ENCODE results near the gene HTD2. TPM values are rescaled to one million over a fixed set of nuclear protein-coding genes. Genes with fewer than 3 reads are reported as not detected.

The HTD2 gene
- total and polyA plus RNA-seq, 9 of the 15 experiments (the other 6 are each of a cell fraction or from before 2014, with no cell fraction given): 1.8 to 22.8 (median 9.6) TPM

- TF ChIP-seq UBTF (IDR thresholded peaks at IDR 0.05; ENCODE audit: borderline replicate concordance in 1 of 2, low read depth in 2 of 2, low read length in 2 of 2) (no peak), ZNF77 (CRISPR knock-in tag; IDR thresholded peaks at IDR 0.05) (no peak), MTA3 (IDR thresholded peaks at IDR 0.05; ENCODE audit: borderline replicate concordance) (no peak), FOS (IDR thresholded peaks at IDR 0.05; ENCODE audit: extremely low read depth, insufficient read length) (no peak), HMG20A (CRISPR knock-in tag; conservative IDR thresholded peaks at IDR 0.05) (no peak)
- TF ChIP-seq, protein P1, sequence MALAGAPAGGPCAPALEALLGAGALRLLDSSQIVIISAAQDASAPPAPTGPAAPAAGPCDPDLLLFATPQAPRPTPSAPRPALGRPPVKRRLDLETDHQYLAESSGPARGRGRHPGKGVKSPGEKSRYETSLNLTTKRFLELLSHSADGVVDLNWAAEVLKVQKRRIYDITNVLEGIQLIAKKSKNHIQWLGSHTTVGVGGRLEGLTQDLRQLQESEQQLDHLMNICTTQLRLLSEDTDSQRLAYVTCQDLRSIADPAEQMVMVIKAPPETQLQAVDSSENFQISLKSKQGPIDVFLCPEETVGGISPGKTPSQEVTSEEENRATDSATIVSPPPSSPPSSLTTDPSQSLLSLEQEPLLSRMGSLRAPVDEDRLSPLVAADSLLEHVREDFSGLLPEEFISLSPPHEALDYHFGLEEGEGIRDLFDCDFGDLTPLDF (CRISPR knock-in tag; IDR thresholded peaks at IDR 0.05): no peak
These were observed 37.0 kb upstream of the HTD2 start (continued) for GRCh38 chr3:58269356-58269755.

GRCh38 chr3:58270485-58270884 is 35.8 kb upstream of the HTD2 start:
- Histone ChIP-seq H3K79me2 (ENCODE audit: control insufficient read depth, insufficient read depth, low read length) (no peaks in the 10 kb centered on the region), H3K27me3 (ENCODE audit: control insufficient read depth in 2 of 2, insufficient read depth in 2 of 2, low read length in 2 of 2) (no peaks in the 10 kb centered on the region), H3K4me3 (no peak overlapping the region), H3K36me3 (ENCODE audit: control insufficient read depth, insufficient read depth, low read length) (no peaks in the 10 kb centered on the region), H3K9me1 (ENCODE audit: control insufficient read depth, insufficient read depth, low read length) (no peaks in the 10 kb centered on the region), H3K27ac (ENCODE audit: extremely low read depth, low read depth, low read length) (no peak overlapping the region), H3K9ac (ENCODE audit: insufficient read depth in 1 of 2, low read depth in 2 of 2, low read length in 2 of 2) (no peak overlapping the region), H4K20me1 (replicated peaks; ENCODE audit: control insufficient read depth, insufficient read depth, low read length) (no peaks in the 10 kb centered on the region), H2AFZ (ENCODE audit: low read depth, low read length) (no peak overlapping the region), H3K4me1 (replicated peaks in 1 of 2; ENCODE audit: control insufficient read depth in 2 of 2, insufficient read depth in 2 of 2, low read length in 2 of 2) (no peaks in the 10 kb centered on the region), H3K9me3 (replicated peaks; ENCODE audit: control insufficient read depth, insufficient read depth, low read depth, low read length) (no peaks in the 10 kb centered on the region), H3K4me2 (ENCODE audit: insufficient read depth, low read length) (no peak overlapping the region)
- FAIRE-seq: no peak
- TF ChIP-seq ZNF316 (IDR thresholded peaks at IDR 0.05): peak; percentile 50
- TF ChIP-seq MAFG (tag; conservative IDR thresholded peaks at IDR 0.05): 0 out of 2 replicates have a peak, but pooled peaks have one; percentile 29
- TF ChIP-seq ZNF57 (CRISPR knock-in tag; IDR thresholded peaks at IDR 0.05): no peak
- TF ChIP-seq C11orf30 (IDR thresholded peaks at IDR 0.05; ENCODE audit: low read depth): peak; percentile 31; the same call in 1 of the 2 replicates
- intact Hi-C loops (cut with micrococcal nuclease) (no loop called here), in situ Hi-C loops (cut with MboI) (no loop called here)
- CTCF ChIA-PET (ENCODE audit: low intra/inter-chr PET ratio): no interaction called here
- no TSS peak for BruUV-seq (replicated peaks)
- no peak for ATAC-seq
- no CpG with 5 or more reads among the region's 2 CpGs for WGBS (ENCODE audit: insufficient coverage, low coverage, missing lambda C conversion rate)
- POLR2A ChIA-PET: no interaction called here
- no peak for DNase-seq (ENCODE audit: extremely low read depth in 1 of 4, low spot score in 3 of 4)

All from K562 (cell line).